OCI-LY7 (cell line): ENCODE measurements around the gene CSTPP1.

ENCODE experiments used
- EZH2phosphoT487 ChIP-seq: fragments of 200-600 bp; sonication (generic); IDR thresholded peaks from 2 replicates; pipeline ENCODE4 v1.6.1; 2018; ENCODE audit warnings: low read depth, borderline replicate concordance, mild to moderate bottlenecking, mixed run types, antibody characterized with exemption, low read length, moderate library complexity, mixed read lengths
- TF ChIP-seq, protein P1 (sequence below): fragments of 200-600 bp; sonication (generic); conservative IDR thresholded peaks from 2 replicates; pipeline ENCODE4 v1.5.1; 2014; ENCODE audit warnings: mild to moderate bottlenecking, antibody characterized with exemption, low read length, moderate library complexity, mixed read lengths

DNA sequence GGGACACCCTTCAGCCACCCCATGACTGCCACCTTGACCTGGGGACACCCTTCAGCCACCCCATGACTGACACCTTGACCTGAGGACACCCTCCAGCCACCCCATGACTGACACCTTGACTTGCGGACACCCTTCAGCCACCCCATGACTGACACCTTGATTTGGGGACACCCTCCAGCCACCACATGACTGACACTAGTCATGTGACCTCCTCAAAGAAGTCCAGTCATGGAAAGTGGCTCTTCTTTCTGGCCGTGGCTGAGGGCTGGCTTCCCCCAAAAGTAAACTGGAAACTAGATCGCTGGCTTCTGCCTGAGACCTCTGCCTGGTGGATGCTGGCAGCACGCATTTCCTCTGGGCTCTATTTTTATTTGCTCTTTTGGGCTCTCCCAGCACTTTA, 211.7 kb downstream of the CSTPP1 start:
- TF ChIP-seq, protein P1, sequence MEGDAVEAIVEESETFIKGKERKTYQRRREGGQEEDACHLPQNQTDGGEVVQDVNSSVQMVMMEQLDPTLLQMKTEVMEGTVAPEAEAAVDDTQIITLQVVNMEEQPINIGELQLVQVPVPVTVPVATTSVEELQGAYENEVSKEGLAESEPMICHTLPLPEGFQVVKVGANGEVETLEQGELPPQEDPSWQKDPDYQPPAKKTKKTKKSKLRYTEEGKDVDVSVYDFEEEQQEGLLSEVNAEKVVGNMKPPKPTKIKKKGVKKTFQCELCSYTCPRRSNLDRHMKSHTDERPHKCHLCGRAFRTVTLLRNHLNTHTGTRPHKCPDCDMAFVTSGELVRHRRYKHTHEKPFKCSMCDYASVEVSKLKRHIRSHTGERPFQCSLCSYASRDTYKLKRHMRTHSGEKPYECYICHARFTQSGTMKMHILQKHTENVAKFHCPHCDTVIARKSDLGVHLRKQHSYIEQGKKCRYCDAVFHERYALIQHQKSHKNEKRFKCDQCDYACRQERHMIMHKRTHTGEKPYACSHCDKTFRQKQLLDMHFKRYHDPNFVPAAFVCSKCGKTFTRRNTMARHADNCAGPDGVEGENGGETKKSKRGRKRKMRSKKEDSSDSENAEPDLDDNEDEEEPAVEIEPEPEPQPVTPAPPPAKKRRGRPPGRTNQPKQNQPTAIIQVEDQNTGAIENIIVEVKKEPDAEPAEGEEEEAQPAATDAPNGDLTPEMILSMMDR, result no peak
- no peak for TF ChIP-seq EZH2phosphoT487
